Mesothelial cell of epicardium (in vitro differentiated cells): Measurements from ENCODE around the gene C9orf43. TPM values are rescaled to one million over a fixed set of nuclear protein-coding genes. Genes with fewer than 3 reads are reported as not detected.
"Not testable (repeated sequence)": the region's sequence is repeated elsewhere in the genome, so short reads cannot be mapped to it uniquely, and the experiment has no call there.

Experiments used
- DNase-seq, 2 experiments: peaks; one replicate each; pipeline ENCODE4 v3.0.0; 2021; ENCODE audit warnings: low spot score in 2 of 2; ENCODE audit not compliant: unreplicated experiment in 2 of 2
- H3K27ac Mint-ChIP-seq: 2 replicates; pipeline ENCODE4 v1.8.0; 2021; ENCODE audit warnings: mixed read lengths
- H3K27me3 Mint-ChIP-seq: 2 replicates; pipeline ENCODE4 v1.8.0; 2021; ENCODE audit warnings: low read depth, mixed read lengths
- H3K36me3 Mint-ChIP-seq: 2 replicates; pipeline ENCODE4 v1.8.0; 2021; ENCODE audit warnings: mixed read lengths
- H3K4me1 Mint-ChIP-seq: 2 replicates; pipeline ENCODE4 v1.8.0; 2021; ENCODE audit warnings: mixed read lengths
- H3K4me3 Mint-ChIP-seq: 2 replicates; pipeline ENCODE4 v1.8.0; 2021; ENCODE audit warnings: mild to moderate bottlenecking, moderate library complexity, mixed read lengths
- H3K9me3 Mint-ChIP-seq: 2 replicates; pipeline ENCODE4 v1.8.0; 2021; ENCODE audit warnings: mixed read lengths
- total RNA-seq: library from RNA; stranded (reverse); gene quantifications from 3 replicates; pipeline ENCODE4 v1.2.1, GENCODE V29; 2021
- TF ChIP-seq, protein P1 (sequence below): fragments of 200-600 bp; sonication (generic); IDR thresholded peaks from one replicate; pipeline ENCODE4 v1.5.0; 2021; ENCODE audit warnings: antibody characterized with exemption; ENCODE audit not compliant: unreplicated experiment

C9orf43 gene
- total RNA-seq, 1 donor from 2014 or later, result 0.72 TPM

DNA sequence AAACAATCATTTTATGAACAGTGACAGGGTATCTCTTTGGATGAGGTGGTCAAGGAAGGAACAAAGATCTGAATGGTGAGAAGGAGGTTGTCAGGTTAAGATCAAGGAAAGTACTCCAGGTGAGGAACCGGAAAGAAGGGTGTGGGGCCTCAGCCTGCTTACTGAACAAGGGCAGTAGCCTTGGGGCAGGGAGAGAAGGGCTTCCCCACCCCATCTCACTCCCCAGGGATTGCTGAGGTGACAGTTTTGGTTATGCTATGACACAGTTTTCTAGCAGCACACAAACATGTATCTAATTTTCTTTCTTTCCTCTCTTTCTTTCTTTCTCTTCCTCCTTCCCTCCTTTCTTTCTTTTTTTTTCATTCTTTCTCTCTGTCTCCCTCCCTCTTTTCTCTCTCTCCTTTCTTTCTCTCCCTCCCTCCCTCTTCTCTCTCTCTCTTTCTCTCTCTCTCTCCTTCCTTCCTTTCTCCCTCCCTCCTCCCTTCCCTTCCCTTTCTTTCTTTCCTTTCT lies 29.6 kb upstream of the C9orf43 start:
- Mint-ChIP-seq H3K4me1 (peaks cover 33% of the 10 kb centered on the region), H3K9me3 (no peaks in the 10 kb centered on the region), H3K4me3 (peak overlapping the region; percentile 1), H3K27ac (peak overlapping the region; percentile 74), H3K27me3 (no peaks in the 10 kb centered on the region), H3K36me3 (no peaks in the 10 kb centered on the region)
- TF ChIP-seq, protein P1, sequence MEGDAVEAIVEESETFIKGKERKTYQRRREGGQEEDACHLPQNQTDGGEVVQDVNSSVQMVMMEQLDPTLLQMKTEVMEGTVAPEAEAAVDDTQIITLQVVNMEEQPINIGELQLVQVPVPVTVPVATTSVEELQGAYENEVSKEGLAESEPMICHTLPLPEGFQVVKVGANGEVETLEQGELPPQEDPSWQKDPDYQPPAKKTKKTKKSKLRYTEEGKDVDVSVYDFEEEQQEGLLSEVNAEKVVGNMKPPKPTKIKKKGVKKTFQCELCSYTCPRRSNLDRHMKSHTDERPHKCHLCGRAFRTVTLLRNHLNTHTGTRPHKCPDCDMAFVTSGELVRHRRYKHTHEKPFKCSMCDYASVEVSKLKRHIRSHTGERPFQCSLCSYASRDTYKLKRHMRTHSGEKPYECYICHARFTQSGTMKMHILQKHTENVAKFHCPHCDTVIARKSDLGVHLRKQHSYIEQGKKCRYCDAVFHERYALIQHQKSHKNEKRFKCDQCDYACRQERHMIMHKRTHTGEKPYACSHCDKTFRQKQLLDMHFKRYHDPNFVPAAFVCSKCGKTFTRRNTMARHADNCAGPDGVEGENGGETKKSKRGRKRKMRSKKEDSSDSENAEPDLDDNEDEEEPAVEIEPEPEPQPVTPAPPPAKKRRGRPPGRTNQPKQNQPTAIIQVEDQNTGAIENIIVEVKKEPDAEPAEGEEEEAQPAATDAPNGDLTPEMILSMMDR, result no peak
- no peak for DNase-seq

DNA sequence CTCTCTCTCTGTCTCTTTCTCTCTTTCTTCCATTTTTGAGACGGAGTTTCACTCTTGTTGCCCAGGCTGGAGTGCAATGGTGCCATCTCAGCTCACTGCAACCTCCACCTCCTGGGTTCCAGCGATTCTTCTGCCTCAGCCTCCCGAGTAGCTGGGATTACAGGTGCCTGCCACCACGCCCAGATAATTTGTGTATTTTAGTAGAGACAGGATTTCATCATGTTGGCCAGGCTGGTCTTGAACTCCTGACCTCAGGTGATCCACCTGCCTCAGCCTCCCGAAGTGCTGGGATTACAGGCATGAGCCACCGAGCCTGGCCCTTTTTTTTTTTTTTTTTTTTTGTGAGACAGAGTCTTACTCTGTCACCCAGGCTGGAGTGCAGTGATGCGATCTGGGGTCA lies 29.1 kb upstream of the C9orf43 start:
- peak overlapping the region; percentile 93 for H3K27ac Mint-ChIP-seq
- H3K4me3 Mint-ChIP-seq, H3K27me3 Mint-ChIP-seq, H3K36me3 Mint-ChIP-seq, DNase-seq, H3K9me3 Mint-ChIP-seq: not testable (repeated sequence)
- H3K4me1 Mint-ChIP-seq, result peaks cover 33% of the 10 kb centered on the region

DNA sequence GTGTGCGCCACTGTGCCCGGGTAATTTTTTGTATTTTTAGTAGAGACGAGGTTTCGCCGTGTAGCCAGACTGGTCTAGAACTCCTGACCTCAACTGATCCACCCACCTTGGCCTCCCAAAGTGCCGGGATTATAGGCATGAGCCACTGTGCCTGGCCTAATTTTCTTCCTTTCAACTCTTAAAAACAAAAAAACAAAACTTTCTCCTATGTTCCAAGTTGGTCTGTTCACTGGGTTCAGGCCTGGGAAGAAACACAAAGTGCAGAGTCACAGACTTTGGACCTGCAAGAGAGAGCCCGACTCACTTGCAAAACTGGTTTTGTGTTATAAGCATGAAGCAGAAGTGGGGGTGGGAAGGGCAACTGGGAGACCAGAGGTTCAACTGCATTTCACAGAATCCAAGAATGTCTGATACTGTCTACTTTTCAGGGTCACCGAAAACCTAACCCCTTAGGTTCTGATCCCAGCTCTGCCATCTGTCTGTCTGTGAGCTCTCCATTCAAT lies 28.6 kb upstream of the C9orf43 start:
- Mint-ChIP-seq H3K27me3 (no peaks in the 10 kb centered on the region), H3K4me1 (peaks cover 33% of the 10 kb centered on the region), H3K4me3 (no peak overlapping the region), H3K27ac (peak overlapping the region; percentile 93), H3K36me3 (peaks cover 7% of the 10 kb centered on the region), H3K9me3 (no peaks in the 10 kb centered on the region)
- TF ChIP-seq, protein P1, result no peak
- DNase-seq, result no peak

DNA sequence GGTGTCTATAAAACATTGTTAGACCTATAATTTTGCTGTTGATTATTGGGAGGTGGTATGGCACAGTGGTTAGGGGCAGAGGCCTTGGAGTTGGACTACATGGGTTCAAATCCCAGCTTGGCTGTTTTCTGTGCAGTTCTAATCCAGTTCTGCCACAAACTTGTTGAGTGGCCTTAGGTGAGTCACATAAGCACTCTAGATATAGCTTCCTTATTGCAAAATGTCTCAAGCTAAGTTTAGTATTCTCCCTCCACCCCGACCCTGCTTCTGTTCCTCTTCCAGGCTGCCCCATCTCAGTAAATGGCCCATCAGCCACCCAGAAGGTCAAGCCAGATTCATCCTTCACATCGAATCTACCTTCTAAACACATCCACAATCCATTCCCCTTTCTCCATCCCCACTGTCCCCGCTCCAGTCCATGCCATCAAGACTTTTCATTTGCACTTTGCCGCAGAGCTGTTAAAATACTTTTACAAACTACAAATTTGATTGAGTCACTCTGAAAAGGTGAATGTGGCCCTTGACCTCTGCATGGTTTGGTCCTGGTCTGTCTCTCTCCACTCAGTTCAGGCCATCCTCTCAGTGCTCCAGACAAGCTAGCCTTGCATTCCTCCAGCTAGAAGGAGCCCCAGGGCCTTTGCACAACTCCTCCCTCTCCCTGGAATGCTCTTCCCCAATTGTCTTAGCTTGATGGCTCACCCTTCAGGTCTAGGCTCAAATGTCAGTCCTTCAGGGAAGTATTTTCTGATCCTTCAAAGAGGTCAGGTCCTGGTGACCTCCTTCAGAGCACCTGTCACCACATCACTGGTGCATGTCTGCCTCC lies 23.8 kb upstream of the C9orf43 start:
- Mint-ChIP-seq H3K27ac (peak overlapping the region; percentile 13), H3K27me3 (no peaks in the 10 kb centered on the region), H3K9me3 (no peaks in the 10 kb centered on the region), H3K4me1 (peaks cover 7% of the 10 kb centered on the region), H3K36me3 (peaks cover 28% of the 10 kb centered on the region), H3K4me3 (no peak overlapping the region)
- TF ChIP-seq, protein P1, result no peak
- DNase-seq, result no peak

DNA sequence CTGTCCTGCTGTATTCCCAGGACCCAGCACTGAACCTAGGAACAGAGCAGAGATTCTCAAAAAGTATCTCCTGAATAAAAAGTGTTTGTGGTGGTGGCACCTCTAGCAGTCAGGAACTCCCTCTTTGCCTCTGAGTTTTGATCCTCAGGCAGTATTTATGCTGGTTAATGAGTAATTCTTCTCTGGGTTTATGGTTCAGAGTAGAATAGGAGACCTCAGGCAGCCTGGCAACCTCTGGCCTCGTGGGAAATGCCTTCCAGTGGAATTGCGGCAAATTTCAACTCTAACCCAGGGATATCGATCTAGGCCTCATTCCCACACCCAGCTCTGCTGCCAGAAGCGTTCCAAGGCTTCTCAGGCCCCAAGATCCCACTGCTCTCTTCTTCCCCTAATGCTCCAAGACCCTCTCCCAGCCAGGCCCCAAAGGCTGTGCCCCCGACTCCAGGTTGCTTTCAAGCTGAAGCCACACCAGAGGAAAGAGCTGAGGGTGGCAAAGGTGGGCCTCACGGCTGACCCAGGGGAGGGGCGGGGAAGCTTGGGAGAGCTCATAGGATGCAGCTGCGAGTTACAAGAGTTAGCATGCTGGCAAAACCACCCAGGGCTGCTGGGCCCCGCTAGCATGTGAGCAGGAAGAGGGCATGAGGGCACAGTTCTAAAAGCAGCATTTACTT lies 22.9 kb upstream of the C9orf43 start:
- no peaks in the 10 kb centered on the region for H3K4me1 Mint-ChIP-seq
- no peaks in the 10 kb centered on the region for H3K9me3 Mint-ChIP-seq
- H3K4me3 Mint-ChIP-seq, result no peak overlapping the region
- H3K36me3 Mint-ChIP-seq, result peaks cover 32% of the 10 kb centered on the region
- H3K27me3 Mint-ChIP-seq, result no peaks in the 10 kb centered on the region
- TF ChIP-seq, protein P1, result no peak
- DNase-seq, result no peak
- no peak overlapping the region for H3K27ac Mint-ChIP-seq

DNA sequence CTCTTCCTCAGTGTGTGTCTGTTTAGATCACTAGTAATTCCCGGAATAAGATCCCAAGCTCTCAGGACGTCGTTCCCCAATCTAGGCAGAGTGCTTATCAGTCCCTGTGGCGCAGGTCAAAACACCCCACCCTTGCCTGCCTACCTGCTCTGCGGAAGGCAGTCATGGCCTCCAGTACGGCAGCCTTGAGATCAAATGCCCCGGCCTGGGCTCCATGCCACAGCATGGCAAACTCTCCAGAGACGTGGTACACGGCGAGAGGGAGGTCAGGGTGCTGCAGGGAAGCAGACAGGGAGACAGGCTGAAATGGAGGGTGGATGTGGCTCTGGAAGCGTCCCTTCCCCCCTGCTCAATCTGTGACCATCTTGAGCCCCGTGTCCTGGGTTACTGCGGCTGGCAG lies 21.7 kb upstream of the C9orf43 start:
- DNase-seq, result no peak
- TF ChIP-seq, protein P1, result no peak
- no peak overlapping the region for H3K27ac Mint-ChIP-seq
- no peaks in the 10 kb centered on the region for H3K4me1 Mint-ChIP-seq
- H3K36me3 Mint-ChIP-seq, result peaks cover 38% of the 10 kb centered on the region
- no peak overlapping the region for H3K4me3 Mint-ChIP-seq
- H3K9me3 Mint-ChIP-seq, result no peaks in the 10 kb centered on the region
- no peaks in the 10 kb centered on the region for H3K27me3 Mint-ChIP-seq
